H1 (cell line): ENCODE measurements around the gene PDZRN4. TPM values are rescaled to one million over a fixed set of nuclear protein-coding genes. Genes with fewer than 3 reads are reported as not detected.

Experiments
- CTCF ChIA-PET: fragments of 300-600 bp; sonication (Branson Sonifier 250); formaldehyde crosslinking; loops from one replicate; lab custom pipeline; 2021; ENCODE audit not compliant: partially characterized antibody; lab: Charles Lee
- POLR2A ChIA-PET: fragments of 300-600 bp; sonication (Branson Sonifier 250); formaldehyde crosslinking; loops from one replicate; lab custom pipeline; 2021; ENCODE audit warnings: inconsistent platforms; ENCODE audit not compliant: partially characterized antibody; lab: Charles Lee
- DNase-seq, 2 experiments: peaks; one replicate each; pipeline versions ENCODE4 v3.0.0 to v3.0.0-alpha.2; 2010 to 2022; ENCODE audit warnings: low spot score in 2 of 2, low read depth in 1 of 2, mixed read lengths in 1 of 2
- FAIRE-seq: peaks from 2 replicates; lab custom pipeline; 2011; peaks lifted over from hg19 to GRCh38; lab: Jason Lieb, UNC
- H2AFZ ChIP-seq: 2 replicates; pipeline ENCODE4 v1.8.1; 2012; ENCODE audit warnings: low read length, inconsistent platforms
- H2AK5ac ChIP-seq: 2 replicates; pipeline ENCODE4 v1.6.1; 2013; ENCODE audit warnings: low read depth, low read length
- H2BK120ac ChIP-seq: replicated peaks from 2 replicates; pipeline ENCODE3; 2013; ENCODE audit warnings: low read depth, low read length, inconsistent platforms
- H2BK12ac ChIP-seq: 2 replicates; pipeline ENCODE4 v1.6.1; 2013; ENCODE audit warnings: low read depth, low read length
- H2BK15ac ChIP-seq: 2 replicates; pipeline ENCODE4 v1.6.1; 2013; ENCODE audit warnings: low read length
- H2BK20ac ChIP-seq: 2 replicates; pipeline ENCODE4 v1.6.1; 2013; ENCODE audit warnings: low read length
- H2BK5ac ChIP-seq: 2 replicates; pipeline ENCODE4 v1.6.1; 2013; ENCODE audit warnings: low read depth, low read length
- H3K14ac ChIP-seq: 2 replicates; pipeline ENCODE4 v1.6.1; 2013; ENCODE audit warnings: inconsistent platforms; ENCODE audit not compliant: insufficient read length
- H3K18ac ChIP-seq: 2 replicates; pipeline ENCODE4 v1.6.1; 2013; ENCODE audit warnings: low read length; ENCODE audit errors: extremely low read depth
- H3K23ac ChIP-seq: 2 replicates; pipeline ENCODE4 v1.6.1; 2013; ENCODE audit warnings: inconsistent platforms; ENCODE audit not compliant: insufficient read length
- H3K23me2 ChIP-seq: 2 replicates; pipeline ENCODE4 v1.6.1; 2013; ENCODE audit warnings: low read depth, low read length
- H3K27ac ChIP-seq: 2 replicates; pipeline ENCODE4 v1.6.1; 2011; ENCODE audit warnings: low read depth, low read length, inconsistent platforms
- H3K27me3 ChIP-seq, 4 experiments: replicated peaks in 1 of 4; 1 replicate in 1 of 4; 2 replicates in 3 of 4; pipeline versions ENCODE4 v1.6.1 to v1.8.1; 2011 to 2013; ENCODE audit warnings: low read length in 3 of 4, mild to moderate bottlenecking in 3 of 4, inconsistent platforms in 2 of 4, mixed read lengths in 2 of 4, moderate library complexity in 1 of 4; ENCODE audit not compliant: control insufficient read depth in 3 of 4, insufficient read depth in 3 of 4; ENCODE audit errors: extremely low read depth in 1 of 4
- H3K36me3 ChIP-seq, 4 experiments: 2 replicates each; pipeline versions ENCODE4 v1.6.1 to v1.8.1; 2011 to 2013; ENCODE audit warnings: mild to moderate bottlenecking in 4 of 4, low read length in 3 of 4, moderate library complexity in 2 of 4, control low read depth in 1 of 4, inconsistent platforms in 1 of 4; ENCODE audit not compliant: insufficient read depth in 4 of 4, control insufficient read depth in 2 of 4
- H3K4ac ChIP-seq: replicated peaks from 2 replicates; pipeline ENCODE3; 2013; ENCODE audit warnings: low read length, low read depth, mixed read lengths, inconsistent platforms; ENCODE audit not compliant: insufficient read length
- H3K4me1 ChIP-seq, 4 experiments: replicated peaks in 1 of 4; 1 replicate in 1 of 4; 2 replicates in 3 of 4; pipeline versions ENCODE4 v1.6.1 to v1.8.1; 2011 to 2013; ENCODE audit warnings: low read length in 3 of 4, inconsistent platforms in 2 of 4, mixed read lengths in 1 of 4; ENCODE audit not compliant: insufficient read depth in 4 of 4, control insufficient read depth in 3 of 4
- H3K4me2 ChIP-seq, 2 experiments: 2 replicates each; pipeline versions ENCODE4 v1.6.1 to v1.8.1; 2011 to 2013; ENCODE audit warnings: low read depth in 2 of 2, low read length in 2 of 2, control low read depth in 1 of 2, inconsistent platforms in 1 of 2, mild to moderate bottlenecking in 1 of 2; ENCODE audit not compliant: insufficient read depth in 1 of 2
- H3K4me3 ChIP-seq, 4 experiments: fragments of 200-600, 300-600 bp in 1 of 4; sonication (generic), shearing (Covaris generic), sonication (Bioruptor Twin) in 1 of 4; 2 replicates each; pipeline versions ENCODE4 v1.5.1 to v1.8.1; 2011 to 2016; ENCODE audit warnings: low read length in 4 of 4, low read depth in 3 of 4, control low read depth in 2 of 4, inconsistent platforms in 2 of 4, mild to moderate bottlenecking in 2 of 4, mixed read lengths in 1 of 4, moderate library complexity in 1 of 4; ENCODE audit not compliant: insufficient read depth in 2 of 4; ENCODE audit errors: extremely low read depth in 1 of 4
- H3K56ac ChIP-seq: replicated peaks from 2 replicates; pipeline ENCODE3; 2013; ENCODE audit warnings: low read depth, mild to moderate bottlenecking, mixed read lengths, low read length, inconsistent platforms; ENCODE audit not compliant: insufficient read length
- H3K79me1 ChIP-seq: 2 replicates; pipeline ENCODE4 v1.6.1; 2013; ENCODE audit warnings: low read depth, low read length, control low read depth
- H3K79me2 ChIP-seq, 2 experiments: 2 replicates each; pipeline versions ENCODE4 v1.6.1 to v1.8.1; 2012 to 2013; ENCODE audit warnings: low read length in 2 of 2, mild to moderate bottlenecking in 2 of 2, inconsistent platforms in 1 of 2; ENCODE audit not compliant: insufficient read depth in 2 of 2, control insufficient read depth in 1 of 2
- H3K9ac ChIP-seq, 4 experiments: replicated peaks in 1 of 4; 1 replicate in 1 of 4; 2 replicates in 3 of 4; pipeline versions ENCODE4 v1.6.1 to v1.8.1; 2011 to 2013; ENCODE audit warnings: low read depth in 3 of 4, low read length in 3 of 4, control low read depth in 2 of 4, mild to moderate bottlenecking in 2 of 4, moderate library complexity in 2 of 4, inconsistent platforms in 1 of 4; ENCODE audit errors: extremely low read depth in 1 of 4
- H3K9me3 ChIP-seq, 2 experiments: 2 replicates each; pipeline versions ENCODE4 v1.6.1 to v1.8.1; 2012 to 2013; ENCODE audit warnings: mild to moderate bottlenecking in 2 of 2, moderate library complexity in 2 of 2, control low read depth in 1 of 2, inconsistent platforms in 1 of 2, low read depth in 1 of 2, low read length in 1 of 2, mixed read lengths in 1 of 2; ENCODE audit not compliant: insufficient read depth in 2 of 2
- H4K20me1 ChIP-seq, 2 experiments: replicated peaks in 1 of 2; 2 replicates each; pipeline versions ENCODE3 to v1.8.1; 2011 to 2013; ENCODE audit warnings: inconsistent platforms in 2 of 2, low read length in 2 of 2, mild to moderate bottlenecking in 1 of 2; ENCODE audit not compliant: insufficient read depth in 2 of 2, control insufficient read depth in 1 of 2
- H4K5ac ChIP-seq: 2 replicates; pipeline ENCODE4 v1.6.1; 2013; ENCODE audit warnings: low read length, low read depth, mixed read lengths, inconsistent platforms; ENCODE audit not compliant: insufficient read length
- H4K8ac ChIP-seq: 2 replicates; pipeline ENCODE4 v1.8.0; 2013; ENCODE audit warnings: mild to moderate bottlenecking, moderate library complexity, low read length, inconsistent platforms; ENCODE audit not compliant: insufficient read depth; ENCODE audit errors: extremely low read depth
- H4K91ac ChIP-seq: replicated peaks from 2 replicates; pipeline ENCODE3; 2013; ENCODE audit warnings: low read length, mixed read lengths, inconsistent platforms; ENCODE audit not compliant: insufficient read length
- JUN ChIP-seq: IDR thresholded peaks from 2 replicates; pipeline ENCODE4 v1.6.1; 2011; ENCODE audit warnings: low read depth, mild to moderate bottlenecking, improper control_type of control experiment, low read length
- WGBS, 2 experiments: shearing (Covaris generic) in 1 of 2; methylation state at CpG; one replicate each; pipeline versions ENCODE4 v1.1.6 to v1.1.7; 2013 to 2015; ENCODE audit warnings: low lambda C conversion rate in 2 of 2, mixed read lengths in 2 of 2, inconsistent platforms in 1 of 2, low coverage in 1 of 2, missing lambda C conversion rate in 1 of 2; ENCODE audit not compliant: insufficient replicate concordance in 2 of 2, insufficient coverage in 1 of 2, insufficient read length in 1 of 2; ENCODE audit errors: extremely low coverage in 1 of 2, missing lambda C conversion rate in 1 of 2; 5-methylcytosine and 5-hydroxymethylcytosine counted together
- polyA plus RNA-seq, 7 experiments: library from polyadenylated mRNA; depleted of rRNA in 3 of 7; stranded (reverse) in 5 of 7; unstranded in 2 of 7; fragments of >200 nt in 5 of 7; fragments of 200-250 nt in 2 of 7; gene quantifications; 1 replicate in 5 of 7; 2 replicates in 1 of 7; 4 replicates in 1 of 7; pipeline versions ENCODE4 v1.2.1 to v1.2.3, GENCODE V29; 2011 to 2013; ENCODE audit warnings: missing spikeins in 2 of 7, mixed read lengths in 2 of 7
- total RNA-seq: library from RNA; stranded (reverse); fragmentation: NEBNext Ultra II Directional; extraction: Animal tissue kit (Norgen Biotek cat#: 25700); gene quantifications from 2 replicates; pipeline ENCODE4 v1.2.1, GENCODE V29; 2021

Gene PDZRN4
- total and polyA plus RNA-seq, 2 of the 8 experiments (the other 6 are each of a cell fraction or from before 2014, with no cell fraction given) = not detected

GRCh38 chr12:41485203-41485602, 297.1 kb downstream of the PDZRN4 start:
- ChIA-PET CTCF (no interaction called here), POLR2A (no interaction called here)
- H2AFZ ChIP-seq = no peak overlapping the region
- no peaks in the 10 kb centered on the region for H3K4me1 ChIP-seq
- no peak overlapping the region for H2AK5ac ChIP-seq
- H3K9me3 ChIP-seq = no peaks in the 10 kb centered on the region
- H3K18ac ChIP-seq = no peak overlapping the region
- H3K23ac ChIP-seq = no peak overlapping the region
- H3K27me3 ChIP-seq = no peaks in the 10 kb centered on the region
- no peak overlapping the region for H3K4me3 ChIP-seq
- 91% methylated on average over 5 of the region's 5 CpGs; no CpG with 5 or more reads in 1 of the 2 experiments for WGBS, 2 experiments
- no peaks in the 10 kb centered on the region for H3K79me1 ChIP-seq
- no peak overlapping the region for H2BK15ac ChIP-seq
- no peak overlapping the region for H3K9ac ChIP-seq
- H3K4ac ChIP-seq = no peak overlapping the region
- no peak overlapping the region for H4K5ac ChIP-seq
- DNase-seq (no peak), FAIRE-seq (no peak)
- H3K27ac ChIP-seq = no peak overlapping the region
- no peak overlapping the region for H4K8ac ChIP-seq
- no peaks in the 10 kb centered on the region for H3K23me2 ChIP-seq
- no peak overlapping the region for H4K91ac ChIP-seq
- no peak overlapping the region for H2BK120ac ChIP-seq
- no peaks in the 10 kb centered on the region for H3K79me2 ChIP-seq
- H2BK12ac ChIP-seq = no peak overlapping the region
- no peak overlapping the region for H2BK20ac ChIP-seq
- H3K36me3 ChIP-seq = no peaks in the 10 kb centered on the region
- TF ChIP-seq JUN = no peak
- TF ChIP-seq, all 59 proteins: peak for 0
- Histone ChIP-seq H3K56ac (no peak overlapping the region), H2BK5ac (no peak overlapping the region), H3K4me2 (no peak overlapping the region), H3K14ac (no peak overlapping the region), H4K20me1 (no peaks in the 10 kb centered on the region)
